HUDEP-2 (cell line): ENCODE measurements around the gene ZC3H14.

Experiments used
- DNase-seq, 76 experiments: peaks; one replicate each; lab custom pipeline; 2025; ENCODE audit not compliant: unreplicated experiment in 76 of 76; lab: John Stamatoyannopoulos, UW

ZC3H14 gene

GRCh38 chr14:88605594-88605993, 42.8 kb downstream of the ZC3H14 start:
- no peak for DNase-seq

- DNase-seq = no peak
Measured at GRCh38 chr14:88607829-88608228, 45.0 kb downstream of the ZC3H14 start.

- no peak for DNase-seq
Measured at GRCh38 chr14:88611878-88612277, 49.0 kb downstream of the ZC3H14 start.

- DNase-seq = no peak
Measured at GRCh38 chr14:88612981-88613380, 50.1 kb downstream of the ZC3H14 start.

- no peak for DNase-seq
Measured at GRCh38 chr14:88613552-88614010, 50.7 kb downstream of the ZC3H14 start.

GRCh38 chr14:88614218-88614907, 51.5 kb downstream of the ZC3H14 start:
- no peak for DNase-seq

- DNase-seq = no peak
Measured at GRCh38 chr14:88616697-88617096, 53.9 kb downstream of the ZC3H14 start.

- no peak for DNase-seq
Measured at GRCh38 chr14:88617479-88617878, 54.6 kb downstream of the ZC3H14 start.

- no peak for DNase-seq
Measured at GRCh38 chr14:88618476-88618875, 55.6 kb downstream of the ZC3H14 start.

- DNase-seq = no peak
Measured at GRCh38 chr14:88621100-88621499, 58.3 kb downstream of the ZC3H14 start.

- no peak for DNase-seq
Measured at GRCh38 chr14:88625671-88626070, 62.8 kb downstream of the ZC3H14 start.

GRCh38 chr14:88628033-88628432, 65.2 kb downstream of the ZC3H14 start:
- DNase-seq = no peak

GRCh38 chr14:88628462-88628861, 65.6 kb downstream of the ZC3H14 start:
- DNase-seq = no peak

GRCh38 chr14:88630565-88630964, 67.7 kb downstream of the ZC3H14 start:
- no peak for DNase-seq

- no peak for DNase-seq
Measured at GRCh38 chr14:88631091-88631490, 68.3 kb downstream of the ZC3H14 start.

- DNase-seq = no peak
Measured at GRCh38 chr14:88632512-88632911, 69.7 kb downstream of the ZC3H14 start.

GRCh38 chr14:88639221-88639620, 76.4 kb downstream of the ZC3H14 start:
- DNase-seq = no peak

GRCh38 chr14:88660056-88660455, 97.2 kb downstream of the ZC3H14 start:
- DNase-seq = no peak

- DNase-seq = peak in 49 of 76 experiments; percentile 1 to 66 (median 25)
Measured at GRCh38 chr14:88667555-88668273, 104.9 kb downstream of the ZC3H14 start.

GRCh38 chr14:88668448-88669116, 105.7 kb downstream of the ZC3H14 start:
- no peak for DNase-seq

GRCh38 chr14:88669346-88669745, 106.5 kb downstream of the ZC3H14 start:
- DNase-seq = no peak
